Measurements from ENCODE around the gene KRT15.

Gene KRT15

DNA sequence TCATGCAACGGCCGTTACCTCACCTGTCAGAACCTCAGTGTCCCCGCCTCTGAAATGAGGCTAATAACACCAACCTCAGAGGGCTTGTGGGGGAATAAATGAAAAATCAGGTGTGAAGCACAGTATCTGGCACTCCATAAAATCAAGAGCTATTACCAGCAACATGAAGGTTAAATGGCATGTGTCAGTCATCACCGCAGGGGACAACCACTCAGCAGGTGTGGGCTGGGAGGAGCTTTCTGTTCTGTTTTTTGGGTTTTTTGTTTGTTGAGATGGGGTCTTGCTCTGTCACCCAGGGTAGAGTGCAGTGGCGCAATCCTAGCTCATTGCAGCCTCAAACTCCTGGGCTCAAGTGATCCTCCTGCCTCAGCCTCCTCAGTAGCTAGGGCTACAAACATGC lies 26.2 kb upstream of the KRT15 start:
- TF ChIP-seq FOXP2 (optimal IDR thresholded peaks at IDR 0.05; ENCODE audit: borderline replicate concordance, extremely low read depth, extremely low read length, insufficient read depth): no peak
- TF ChIP-seq, protein P1, sequence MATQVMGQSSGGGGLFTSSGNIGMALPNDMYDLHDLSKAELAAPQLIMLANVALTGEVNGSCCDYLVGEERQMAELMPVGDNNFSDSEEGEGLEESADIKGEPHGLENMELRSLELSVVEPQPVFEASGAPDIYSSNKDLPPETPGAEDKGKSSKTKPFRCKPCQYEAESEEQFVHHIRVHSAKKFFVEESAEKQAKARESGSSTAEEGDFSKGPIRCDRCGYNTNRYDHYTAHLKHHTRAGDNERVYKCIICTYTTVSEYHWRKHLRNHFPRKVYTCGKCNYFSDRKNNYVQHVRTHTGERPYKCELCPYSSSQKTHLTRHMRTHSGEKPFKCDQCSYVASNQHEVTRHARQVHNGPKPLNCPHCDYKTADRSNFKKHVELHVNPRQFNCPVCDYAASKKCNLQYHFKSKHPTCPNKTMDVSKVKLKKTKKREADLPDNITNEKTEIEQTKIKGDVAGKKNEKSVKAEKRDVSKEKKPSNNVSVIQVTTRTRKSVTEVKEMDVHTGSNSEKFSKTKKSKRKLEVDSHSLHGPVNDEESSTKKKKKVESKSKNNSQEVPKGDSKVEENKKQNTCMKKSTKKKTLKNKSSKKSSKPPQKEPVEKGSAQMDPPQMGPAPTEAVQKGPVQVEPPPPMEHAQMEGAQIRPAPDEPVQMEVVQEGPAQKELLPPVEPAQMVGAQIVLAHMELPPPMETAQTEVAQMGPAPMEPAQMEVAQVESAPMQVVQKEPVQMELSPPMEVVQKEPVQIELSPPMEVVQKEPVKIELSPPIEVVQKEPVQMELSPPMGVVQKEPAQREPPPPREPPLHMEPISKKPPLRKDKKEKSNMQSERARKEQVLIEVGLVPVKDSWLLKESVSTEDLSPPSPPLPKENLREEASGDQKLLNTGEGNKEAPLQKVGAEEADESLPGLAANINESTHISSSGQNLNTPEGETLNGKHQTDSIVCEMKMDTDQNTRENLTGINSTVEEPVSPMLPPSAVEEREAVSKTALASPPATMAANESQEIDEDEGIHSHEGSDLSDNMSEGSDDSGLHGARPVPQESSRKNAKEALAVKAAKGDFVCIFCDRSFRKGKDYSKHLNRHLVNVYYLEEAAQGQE (IDR thresholded peaks at IDR 0.05; ENCODE audit: insufficient read depth in 1 of 2, low read depth in 2 of 2, low read length in 2 of 2): no peak
- no peak for TF ChIP-seq POLR2AphosphoS5 (IDR thresholded peaks at IDR 0.05; ENCODE audit: low read depth, low read length)
- TF ChIP-seq TAF1 (IDR thresholded peaks at IDR 0.05; ENCODE audit: borderline replicate concordance, insufficient read depth, low read length): no peak

DNA sequence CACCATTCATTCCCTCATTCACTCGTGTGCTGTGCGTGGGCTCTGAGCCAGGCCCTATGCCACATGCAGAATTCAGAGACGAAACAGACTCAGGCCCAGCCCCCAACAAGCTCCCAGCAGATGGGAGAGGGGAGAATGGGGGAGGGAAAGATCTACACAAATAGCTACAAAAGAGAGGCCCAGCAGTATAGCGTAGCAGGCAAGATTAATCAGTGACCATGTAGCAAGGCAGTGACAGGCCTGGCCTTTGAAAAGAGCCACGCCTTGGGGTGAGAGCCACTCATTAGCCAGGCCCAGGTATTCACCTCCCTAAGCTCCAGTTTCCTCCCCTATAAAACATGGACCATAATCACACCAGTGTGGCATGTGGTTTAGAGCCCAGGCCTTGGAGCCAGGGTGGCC lies 25.8 kb upstream of the KRT15 start:
- no peak for TF ChIP-seq SIN3A (IDR thresholded peaks at IDR 0.05; ENCODE audit: borderline replicate concordance, insufficient read depth, low read length)

DNA sequence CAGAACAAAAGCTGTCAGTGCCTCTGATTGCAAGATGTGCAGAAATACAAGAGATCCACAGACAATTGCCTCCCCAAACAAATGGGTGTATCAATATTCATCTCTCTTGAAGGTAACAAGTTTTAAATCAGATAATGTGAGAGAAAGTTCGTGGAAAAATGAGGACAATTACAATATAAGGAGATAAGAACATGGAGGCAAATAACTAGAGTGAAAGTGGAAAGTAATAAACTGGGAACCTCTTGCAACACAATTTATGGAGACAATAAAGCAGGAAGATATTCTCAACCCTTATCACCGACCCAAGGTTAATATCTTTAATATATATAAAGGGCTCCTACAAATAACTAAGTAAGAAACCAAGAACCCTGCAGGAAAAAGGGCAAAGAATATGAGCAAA lies 23.7 kb upstream of the KRT15 start:
- no peak for TF ChIP-seq SIN3A (IDR thresholded peaks at IDR 0.05; ENCODE audit: borderline replicate concordance, insufficient read depth, low read length)

DNA sequence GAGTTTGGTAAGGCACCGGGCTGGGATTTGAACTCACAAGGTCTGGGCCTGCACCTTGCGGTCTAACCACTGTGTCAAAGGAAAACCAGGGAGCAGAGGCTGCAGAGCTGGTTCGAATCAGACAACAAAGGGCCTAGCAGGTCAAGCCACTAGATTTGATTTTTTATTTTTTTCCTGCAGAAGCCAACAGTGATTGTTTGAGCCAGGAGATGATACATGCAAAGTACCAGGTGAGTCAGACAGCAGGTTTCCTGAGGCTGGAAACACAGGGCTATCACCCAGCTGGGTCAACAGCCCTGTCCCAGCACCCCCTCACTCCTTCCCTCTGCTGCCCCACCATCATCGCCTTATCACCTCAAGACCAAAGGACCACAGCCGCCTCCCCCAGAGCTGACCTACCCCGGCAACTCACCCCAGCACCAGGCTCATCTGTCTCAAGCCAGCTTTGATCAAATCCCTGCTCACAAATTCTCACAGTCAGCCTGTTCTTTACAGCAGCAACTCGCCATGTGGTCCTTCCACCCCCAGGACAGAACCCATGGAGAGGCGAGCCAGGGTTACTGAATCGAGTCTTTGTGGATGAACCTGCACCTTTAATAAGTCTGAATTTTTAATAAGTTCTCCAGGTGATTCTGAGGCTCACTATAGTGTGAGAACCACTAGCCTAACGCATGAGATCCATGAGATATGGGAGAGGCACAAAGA lies 22.4 kb upstream of the KRT15 start:
- TF ChIP-seq TAF1 (IDR thresholded peaks at IDR 0.05; ENCODE audit: borderline replicate concordance, insufficient read depth, low read length): no peak
- no peak for TF ChIP-seq POLR2AphosphoS5 (IDR thresholded peaks at IDR 0.05; ENCODE audit: low read depth, low read length)
- no peak for TF ChIP-seq FOXP2 (optimal IDR thresholded peaks at IDR 0.05; ENCODE audit: borderline replicate concordance, extremely low read depth, extremely low read length, insufficient read depth)
- no peak for TF ChIP-seq SIN3A (IDR thresholded peaks at IDR 0.05; ENCODE audit: borderline replicate concordance, insufficient read depth, low read length)
- TF ChIP-seq, protein P1 (IDR thresholded peaks at IDR 0.05; ENCODE audit: insufficient read depth in 1 of 2, low read depth in 2 of 2, low read length in 2 of 2): no peak

DNA sequence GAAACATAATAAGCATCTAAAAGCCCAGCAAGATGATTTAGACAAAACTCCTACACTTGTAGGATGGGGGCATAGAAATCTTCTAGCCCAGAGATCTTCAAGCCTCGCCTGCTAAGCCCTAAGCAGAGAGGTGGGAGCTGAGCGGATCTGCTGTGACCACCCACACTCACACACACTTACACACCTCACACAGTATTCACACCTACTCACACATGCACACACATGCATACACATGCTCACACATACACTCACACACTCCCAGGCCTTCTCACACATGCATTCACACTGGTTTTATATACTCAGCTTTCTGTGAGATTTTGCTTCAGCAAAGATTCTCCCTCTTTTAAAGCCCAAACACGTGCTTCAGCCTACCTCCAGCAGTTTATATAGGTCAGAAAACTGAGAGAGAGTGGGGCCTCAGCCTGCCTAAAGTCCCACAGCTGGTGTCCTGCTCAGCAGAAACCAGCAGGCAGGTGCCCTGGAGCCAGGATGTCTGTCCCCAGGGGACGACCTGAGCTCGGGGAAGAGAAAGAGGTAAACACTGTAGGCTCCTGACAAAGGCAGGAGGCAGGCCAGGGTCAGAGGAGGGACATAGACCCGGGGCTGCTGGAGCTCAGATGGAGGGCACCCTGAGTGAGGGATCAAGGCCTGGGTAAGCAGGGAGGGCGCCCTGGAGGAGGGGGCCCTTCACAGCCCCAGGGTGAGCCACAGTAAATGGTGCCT lies 21.4 kb upstream of the KRT15 start:
- TF ChIP-seq POLR2AphosphoS5 (IDR thresholded peaks at IDR 0.05; ENCODE audit: low read depth, low read length) (no peak), FOXP2 (optimal IDR thresholded peaks at IDR 0.05; ENCODE audit: borderline replicate concordance, extremely low read depth, extremely low read length, insufficient read depth) (no peak), SIN3A (IDR thresholded peaks at IDR 0.05; ENCODE audit: borderline replicate concordance, insufficient read depth, low read length) (no peak), TAF1 (IDR thresholded peaks at IDR 0.05; ENCODE audit: borderline replicate concordance, insufficient read depth, low read length) (no peak)
- TF ChIP-seq, protein P1 (IDR thresholded peaks at IDR 0.05; ENCODE audit: insufficient read depth in 1 of 2, low read depth in 2 of 2, low read length in 2 of 2): no peak

DNA sequence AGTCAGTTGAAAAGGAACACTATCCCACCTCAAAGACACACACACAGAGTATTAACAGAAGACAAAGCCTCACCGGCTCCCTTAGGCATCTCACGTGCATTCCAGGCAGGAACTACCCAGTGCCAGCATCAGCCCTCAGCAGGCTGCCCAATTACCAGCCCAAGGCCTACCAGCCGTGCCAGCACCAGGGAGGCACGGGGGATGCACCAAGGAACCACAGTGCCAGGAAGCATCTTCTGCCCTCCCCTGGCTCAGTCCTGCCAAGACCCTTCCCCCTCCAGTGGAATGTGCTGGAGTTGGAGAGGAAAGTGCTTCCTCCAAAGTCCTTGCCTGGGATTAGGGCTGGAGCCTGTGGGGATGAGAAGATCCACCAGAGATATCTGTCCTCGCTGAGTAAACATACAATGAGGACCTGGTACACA lies 20.4 kb upstream of the KRT15 start:
- TF ChIP-seq TAF1 (IDR thresholded peaks at IDR 0.05; ENCODE audit: borderline replicate concordance, insufficient read depth, low read length) (no peak), SIN3A (IDR thresholded peaks at IDR 0.05; ENCODE audit: borderline replicate concordance, insufficient read depth, low read length) (no peak), POLR2AphosphoS5 (IDR thresholded peaks at IDR 0.05; ENCODE audit: low read depth, low read length) (no peak), FOXP2 (optimal IDR thresholded peaks at IDR 0.05; ENCODE audit: borderline replicate concordance, extremely low read depth, extremely low read length, insufficient read depth) (no peak)
- TF ChIP-seq, protein P1 (IDR thresholded peaks at IDR 0.05; ENCODE audit: insufficient read depth in 1 of 2, low read depth in 2 of 2, low read length in 2 of 2): no peak

All from PFSK-1 (cell line).